ENCODE data around the gene GRID2.
"Not testable (repeated sequence)": the region's sequence is repeated elsewhere in the genome, so short reads cannot be mapped to it uniquely, and the experiment has no call there.

Gene GRID2

GRCh38 chr4:93221771-93222170 lies 918.0 kb downstream of the GRID2 start:
- DNase-seq, result no peak

GRCh38 chr4:93228021-93228420 lies 924.3 kb downstream of the GRID2 start:
- DNase-seq, result no peak

GRCh38 chr4:93232883-93233282 lies 929.1 kb downstream of the GRID2 start:
- no peak for DNase-seq

GRCh38 chr4:93237521-93237920 lies 933.8 kb downstream of the GRID2 start:
- no peak for DNase-seq

GRCh38 chr4:93243262-93243661 lies 939.5 kb downstream of the GRID2 start:
- no peak for DNase-seq

- no peak for DNase-seq
Observed at GRCh38 chr4:93261207-93261606, 957.4 kb downstream of the GRID2 start.

GRCh38 chr4:93263166-93263565 lies 959.4 kb downstream of the GRID2 start:
- no peak for DNase-seq

GRCh38 chr4:93267747-93268146 lies 964.0 kb downstream of the GRID2 start:
- DNase-seq, result no peak

- DNase-seq, result no peak
Observed at GRCh38 chr4:93285346-93285745, 981.6 kb downstream of the GRID2 start.

- DNase-seq, result no peak
Observed at GRCh38 chr4:93289241-93289640, 985.5 kb downstream of the GRID2 start.

- DNase-seq, result no peak
Observed at GRCh38 chr4:93289831-93290230, 986.1 kb downstream of the GRID2 start.

- no peak for DNase-seq
Observed at GRCh38 chr4:93299118-93299517, 995.4 kb downstream of the GRID2 start.

- DNase-seq, result not testable (repeated sequence)
Observed at GRCh38 chr4:93300780-93301555, 997.2 kb downstream of the GRID2 start.

GRCh38 chr4:93302310-93302709 lies 998.5 kb downstream of the GRID2 start:
- no peak for DNase-seq

GRCh38 chr4:93303440-93303839 lies 999.7 kb downstream of the GRID2 start:
- DNase-seq, result no peak

- no peak for DNase-seq
Observed at GRCh38 chr4:93312299-93312698, 1008.5 kb downstream of the GRID2 start.

- DNase-seq, result no peak
Observed at GRCh38 chr4:93313197-93313596, 1009.4 kb downstream of the GRID2 start.

GRCh38 chr4:93317057-93317456 lies 1013.3 kb downstream of the GRID2 start:
- DNase-seq, result no peak

- DNase-seq, result no peak
Observed at GRCh38 chr4:93317561-93317960, 1013.8 kb downstream of the GRID2 start.

- no peak for DNase-seq
Observed at GRCh38 chr4:93319041-93319440, 1015.3 kb downstream of the GRID2 start.

GRCh38 chr4:93320356-93320755 lies 1016.6 kb downstream of the GRID2 start:
- DNase-seq, result no peak

- no peak for DNase-seq
Observed at GRCh38 chr4:93327346-93327745, 1023.6 kb downstream of the GRID2 start.

- DNase-seq, result no peak
Observed at GRCh38 chr4:93334003-93334402, 1030.2 kb downstream of the GRID2 start.

GRCh38 chr4:93337196-93337595 lies 1033.4 kb downstream of the GRID2 start:
- no peak for DNase-seq

GRCh38 chr4:93342738-93343137 lies 1039.0 kb downstream of the GRID2 start:
- DNase-seq, result no peak
